Endothelial cell (in vitro differentiated cells): ENCODE data around the gene ADRM1. TPM values are rescaled to one million over a fixed set of nuclear protein-coding genes. Genes with fewer than 3 reads are reported as not detected.
A peak's percentile ranks its signal among the peaks of the same experiment; 100 is the strongest.

Source experiments
- DNase-seq: peaks from one replicate; pipeline ENCODE4 v3.0.0; 2021; ENCODE audit warnings: low spot score
- H3K27ac Mint-ChIP-seq: one replicate; pipeline ENCODE4 v1.8.0; 2021; ENCODE audit warnings: mixed read lengths, inconsistent platforms; ENCODE audit not compliant: unreplicated experiment
- H3K27me3 Mint-ChIP-seq: one replicate; pipeline ENCODE4 v1.8.0; 2021; ENCODE audit warnings: mild to moderate bottlenecking, moderate library complexity, mixed read lengths, inconsistent platforms; ENCODE audit not compliant: unreplicated experiment
- H3K36me3 Mint-ChIP-seq: one replicate; pipeline ENCODE4 v1.8.0; 2021; ENCODE audit warnings: mild to moderate bottlenecking, low read depth, mixed read lengths, inconsistent platforms; ENCODE audit not compliant: unreplicated experiment
- H3K4me1 Mint-ChIP-seq: one replicate; pipeline ENCODE4 v1.8.0; 2021; ENCODE audit warnings: mild to moderate bottlenecking, mixed read lengths, inconsistent platforms; ENCODE audit not compliant: unreplicated experiment
- H3K4me3 Mint-ChIP-seq: one replicate; pipeline ENCODE4 v1.8.0; 2021; ENCODE audit warnings: mild to moderate bottlenecking, mixed read lengths, inconsistent platforms; ENCODE audit not compliant: unreplicated experiment
- H3K9me3 Mint-ChIP-seq: one replicate; pipeline ENCODE4 v1.8.0; 2021; ENCODE audit warnings: mixed read lengths, inconsistent platforms; ENCODE audit not compliant: unreplicated experiment
- total RNA-seq: library from RNA; stranded (reverse); fragmentation: NEBNext Ultra II Directional; extraction: Animal tissue kit (Norgen Biotek cat#: 25700); gene quantifications from one replicate; pipeline ENCODE4 v1.2.1, GENCODE V29; 2021; ENCODE audit not compliant: unreplicated experiment
- TF ChIP-seq, protein P1 (sequence below): fragments of 200-600 bp; sonication (generic); IDR thresholded peaks from one replicate; pipeline ENCODE4 v1.5.0; 2021; ENCODE audit warnings: antibody characterized with exemption; ENCODE audit not compliant: unreplicated experiment

Gene ADRM1
- total RNA-seq, 1 donor from 2014 or later: 132 TPM

DNA sequence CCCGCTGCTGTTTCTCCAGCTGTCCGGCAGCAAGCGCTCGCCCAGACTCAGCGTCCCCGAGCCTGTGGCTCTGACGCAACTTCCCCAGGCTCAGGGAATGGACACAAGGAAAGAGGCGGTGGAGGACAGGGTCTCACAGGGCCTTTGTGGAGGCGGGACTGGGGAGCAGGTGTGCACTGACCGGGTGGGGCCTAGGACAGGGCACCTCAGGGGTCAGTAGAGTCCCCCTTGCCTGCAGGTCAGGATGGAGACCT, 44.3 kb downstream of the ADRM1 start:
- no peak overlapping the region for H3K4me3 Mint-ChIP-seq
- TF ChIP-seq, protein P1, sequence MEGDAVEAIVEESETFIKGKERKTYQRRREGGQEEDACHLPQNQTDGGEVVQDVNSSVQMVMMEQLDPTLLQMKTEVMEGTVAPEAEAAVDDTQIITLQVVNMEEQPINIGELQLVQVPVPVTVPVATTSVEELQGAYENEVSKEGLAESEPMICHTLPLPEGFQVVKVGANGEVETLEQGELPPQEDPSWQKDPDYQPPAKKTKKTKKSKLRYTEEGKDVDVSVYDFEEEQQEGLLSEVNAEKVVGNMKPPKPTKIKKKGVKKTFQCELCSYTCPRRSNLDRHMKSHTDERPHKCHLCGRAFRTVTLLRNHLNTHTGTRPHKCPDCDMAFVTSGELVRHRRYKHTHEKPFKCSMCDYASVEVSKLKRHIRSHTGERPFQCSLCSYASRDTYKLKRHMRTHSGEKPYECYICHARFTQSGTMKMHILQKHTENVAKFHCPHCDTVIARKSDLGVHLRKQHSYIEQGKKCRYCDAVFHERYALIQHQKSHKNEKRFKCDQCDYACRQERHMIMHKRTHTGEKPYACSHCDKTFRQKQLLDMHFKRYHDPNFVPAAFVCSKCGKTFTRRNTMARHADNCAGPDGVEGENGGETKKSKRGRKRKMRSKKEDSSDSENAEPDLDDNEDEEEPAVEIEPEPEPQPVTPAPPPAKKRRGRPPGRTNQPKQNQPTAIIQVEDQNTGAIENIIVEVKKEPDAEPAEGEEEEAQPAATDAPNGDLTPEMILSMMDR: no peak
- DNase-seq: no peak
- no peak overlapping the region for H3K27ac Mint-ChIP-seq
- peaks cover 11% of the 10 kb centered on the region for H3K36me3 Mint-ChIP-seq
- no peaks in the 10 kb centered on the region for H3K4me1 Mint-ChIP-seq
- peaks cover 5% of the 10 kb centered on the region for H3K27me3 Mint-ChIP-seq
- peaks cover 7% of the 10 kb centered on the region for H3K9me3 Mint-ChIP-seq

DNA sequence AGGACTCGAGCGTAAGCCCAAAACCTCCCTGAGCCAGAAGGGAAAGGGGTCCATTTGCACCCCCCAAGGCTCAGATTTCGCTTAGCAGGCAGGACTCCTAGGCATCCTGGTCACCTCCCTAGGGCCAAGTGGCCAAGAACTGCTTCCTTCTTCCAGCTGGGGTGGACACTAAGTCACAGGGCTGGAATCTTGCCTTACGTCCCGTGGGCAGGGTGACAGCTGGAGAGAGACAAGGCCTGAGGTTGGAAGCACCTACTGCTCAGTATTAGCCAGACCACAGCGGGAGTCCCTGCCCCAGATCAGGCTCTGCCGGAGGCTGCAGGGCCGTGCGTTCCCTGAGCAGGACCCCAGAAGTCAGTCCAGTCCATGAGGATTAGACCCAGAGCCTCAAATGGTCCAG, 44.6 kb downstream of the ADRM1 start:
- H3K27me3 Mint-ChIP-seq: peaks cover 7% of the 10 kb centered on the region

GRCh38 chr20:62348604-62349003, 45.8 kb downstream of the ADRM1 start:
- no peak overlapping the region for H3K27ac Mint-ChIP-seq
- peaks cover 11% of the 10 kb centered on the region for H3K36me3 Mint-ChIP-seq
- peak overlapping the region; percentile 42 for H3K4me3 Mint-ChIP-seq
- no peaks in the 10 kb centered on the region for H3K4me1 Mint-ChIP-seq
- TF ChIP-seq, protein P1: no peak
- H3K27me3 Mint-ChIP-seq: peaks cover 7% of the 10 kb centered on the region
- DNase-seq: no peak
- H3K9me3 Mint-ChIP-seq: peaks cover 7% of the 10 kb centered on the region

More for the DNA sequence above, 44.6 kb downstream of the ADRM1 start:
- peaks cover 7% of the 10 kb centered on the region for H3K9me3 Mint-ChIP-seq
- no peaks in the 10 kb centered on the region for H3K4me1 Mint-ChIP-seq
- no peak overlapping the region for H3K27ac Mint-ChIP-seq
- H3K4me3 Mint-ChIP-seq: no peak overlapping the region
- H3K36me3 Mint-ChIP-seq: peaks cover 11% of the 10 kb centered on the region
- TF ChIP-seq, protein P1: no peak
- DNase-seq: no peak

DNA sequence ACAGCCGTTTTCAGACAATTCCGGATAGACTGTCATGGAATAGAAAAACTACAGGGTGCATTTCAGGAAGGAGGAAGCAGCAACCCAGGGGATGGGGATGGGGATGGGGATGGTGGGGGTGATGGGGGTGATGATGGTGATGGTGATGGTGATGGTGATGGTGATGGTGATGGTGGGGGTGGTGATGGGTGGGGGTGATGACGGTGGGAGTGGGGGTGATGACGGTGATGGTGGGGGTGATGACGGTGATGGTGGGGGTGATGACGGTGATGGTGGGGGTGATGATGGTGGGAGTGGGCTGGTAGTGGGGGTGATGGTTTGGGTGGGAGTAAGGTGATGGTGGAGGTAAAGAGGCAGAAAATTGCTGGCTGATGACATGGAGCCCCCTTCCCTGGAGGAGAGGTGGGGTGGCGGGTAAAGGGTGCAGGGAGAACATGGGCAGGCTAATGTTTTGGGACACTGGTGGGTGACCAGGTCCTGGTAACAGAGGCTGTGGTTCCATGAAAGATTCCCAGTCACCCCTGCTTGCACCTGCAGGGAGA, 46.8 kb downstream of the ADRM1 start:
- DNase-seq: no peak
- Mint-ChIP-seq H3K4me1 (no peaks in the 10 kb centered on the region), H3K4me3 (no peak overlapping the region), H3K9me3 (peaks cover 7% of the 10 kb centered on the region), H3K27ac (no peak overlapping the region), H3K36me3 (peaks cover 11% of the 10 kb centered on the region), H3K27me3 (peaks cover 7% of the 10 kb centered on the region)
- TF ChIP-seq, protein P1: no peak

DNA sequence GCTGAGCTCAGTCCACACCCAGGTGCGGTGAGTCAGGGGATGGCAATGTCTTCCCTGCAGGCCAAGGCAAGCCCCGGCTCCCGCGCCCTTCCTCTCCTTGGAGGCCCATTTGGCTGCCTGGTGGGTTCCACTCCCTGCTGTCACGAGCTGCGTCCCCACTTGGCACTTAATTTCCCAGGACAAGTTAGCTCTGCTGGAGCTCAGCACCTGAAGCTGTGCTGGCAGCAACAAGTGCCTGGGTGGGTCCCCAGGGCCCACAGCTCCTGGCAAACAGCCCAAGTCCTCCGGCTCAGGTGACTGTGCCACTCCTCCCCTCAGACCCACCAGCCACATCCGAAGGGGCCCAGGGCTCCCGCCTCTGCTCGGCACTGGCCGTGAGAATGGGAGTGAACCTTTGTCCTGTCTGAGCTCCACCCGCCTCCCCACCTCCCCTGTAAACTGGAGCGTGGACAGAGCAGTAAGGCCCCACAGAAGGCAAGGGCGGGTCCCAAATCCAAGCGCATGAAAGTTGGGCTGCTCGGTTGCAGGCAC, 47.4 kb downstream of the ADRM1 start:
- Mint-ChIP-seq H3K36me3 (peaks cover 11% of the 10 kb centered on the region), H3K4me3 (no peak overlapping the region), H3K27ac (no peak overlapping the region), H3K9me3 (peaks cover 7% of the 10 kb centered on the region), H3K27me3 (peaks cover 7% of the 10 kb centered on the region), H3K4me1 (no peaks in the 10 kb centered on the region)
- TF ChIP-seq, protein P1: no peak
- DNase-seq: no peak
